GM18511 (cell line): Measurements from ENCODE around the gene MTG1.

ENCODE experiments used
- ATAC-seq: cut with Tn5 transposase; IDR thresholded peaks from one replicate; pipeline ENCODE4 v1.9.1; 2021; ENCODE audit warnings: mild to moderate bottlenecking, moderate library complexity; ENCODE audit not compliant: unreplicated experiment

The MTG1 gene

DNA sequence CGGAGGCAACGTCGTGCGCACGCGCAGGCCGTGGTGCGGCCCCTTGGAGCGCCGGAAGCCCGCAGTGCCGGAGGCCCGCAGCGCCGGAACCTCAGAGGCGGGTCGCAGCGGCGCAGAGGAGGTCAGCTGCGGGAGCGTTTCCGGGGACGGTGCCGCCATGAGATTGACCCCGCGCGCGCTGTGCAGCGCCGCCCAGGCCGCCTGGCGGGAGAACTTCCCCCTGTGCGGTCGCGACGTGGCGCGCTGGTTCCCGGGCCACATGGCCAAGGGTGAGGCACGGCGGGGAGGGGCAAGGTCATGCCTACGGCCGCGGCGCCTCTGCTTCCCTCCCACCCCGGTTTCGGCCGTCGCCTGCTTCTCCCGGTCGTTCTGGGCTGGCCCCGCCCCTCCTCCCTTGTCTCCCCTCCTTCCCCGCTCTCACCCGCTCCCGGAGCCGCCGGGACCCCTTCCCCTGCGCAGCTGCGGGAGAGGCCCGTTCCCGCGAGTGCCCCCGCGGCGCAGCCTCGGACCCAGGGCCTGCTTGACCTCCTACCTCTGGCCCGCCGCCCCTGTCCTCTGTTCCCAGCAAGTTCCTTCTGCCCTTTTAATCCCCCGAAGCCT, at the start of gene MTG1:
TSS of gene MTG1 (plus strand) at position 94 of the 600 bp plus-strand sequence. CDS start at position 158, 64 bp downstream.
- ATAC-seq = peak; percentile 64

GRCh38 chr10:133344236-133344635, 49.7 kb upstream of the MTG1 start:
- no peak for ATAC-seq

- ATAC-seq = no peak
Measured at GRCh38 chr10:133346413-133346812, 47.5 kb upstream of the MTG1 start.

DNA sequence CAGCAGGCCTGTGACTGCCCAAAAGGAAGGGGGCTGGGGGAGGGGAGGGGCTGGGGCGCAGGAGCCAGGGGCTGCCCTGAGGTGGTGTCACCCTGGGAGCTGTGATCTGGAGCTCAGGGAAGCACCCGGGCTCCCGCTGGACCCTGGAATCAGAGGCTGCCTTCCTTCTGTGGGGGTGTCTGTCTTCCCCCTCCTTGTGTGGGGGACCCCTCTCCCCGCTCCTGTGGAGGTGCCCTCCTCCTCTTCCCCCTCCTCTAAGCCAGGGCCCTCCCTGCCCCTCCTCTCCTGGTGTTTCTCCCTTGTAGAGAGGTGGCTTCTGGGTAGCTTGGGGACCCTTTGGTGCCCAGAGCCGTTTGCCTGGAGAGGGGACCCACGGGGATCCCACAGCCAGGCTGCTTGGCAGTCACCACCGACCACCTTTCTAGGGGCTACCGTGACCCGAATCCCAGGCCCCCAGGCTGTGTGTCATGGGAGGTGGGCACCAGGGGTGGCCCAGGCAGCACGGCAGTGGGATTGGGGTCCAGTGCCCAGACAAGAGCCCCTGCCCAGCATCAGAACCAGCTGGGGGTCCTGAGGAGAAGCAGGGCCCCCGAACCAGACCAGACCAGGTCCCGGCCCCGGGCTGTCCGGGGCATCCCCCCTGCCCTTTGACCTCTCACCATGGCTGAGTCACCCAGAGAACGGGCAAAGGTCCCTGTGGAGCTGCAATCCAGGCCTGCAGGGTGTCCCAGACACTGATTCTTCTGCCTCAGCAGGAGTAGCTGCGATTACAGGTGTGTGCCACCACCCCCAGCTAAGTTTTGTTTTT, 46.0 kb upstream of the MTG1 start:
- no peak for ATAC-seq

- ATAC-seq = no peak
Measured at GRCh38 chr10:133349160-133349568, 44.8 kb upstream of the MTG1 start.

GRCh38 chr10:133349577-133350011, 44.4 kb upstream of the MTG1 start:
- ATAC-seq = no peak

- ATAC-seq = no peak
Measured at GRCh38 chr10:133350283-133350949, 43.5 kb upstream of the MTG1 start.

- ATAC-seq = no peak
Measured at GRCh38 chr10:133350950-133351329, 43.0 kb upstream of the MTG1 start.

- no peak for ATAC-seq
Measured at GRCh38 chr10:133351408-133352318, 42.3 kb upstream of the MTG1 start.

- ATAC-seq = no peak
Measured at GRCh38 chr10:133353202-133353959, 40.6 kb upstream of the MTG1 start.

- ATAC-seq = no peak
Measured at GRCh38 chr10:133353988-133354605, 39.9 kb upstream of the MTG1 start.

DNA sequence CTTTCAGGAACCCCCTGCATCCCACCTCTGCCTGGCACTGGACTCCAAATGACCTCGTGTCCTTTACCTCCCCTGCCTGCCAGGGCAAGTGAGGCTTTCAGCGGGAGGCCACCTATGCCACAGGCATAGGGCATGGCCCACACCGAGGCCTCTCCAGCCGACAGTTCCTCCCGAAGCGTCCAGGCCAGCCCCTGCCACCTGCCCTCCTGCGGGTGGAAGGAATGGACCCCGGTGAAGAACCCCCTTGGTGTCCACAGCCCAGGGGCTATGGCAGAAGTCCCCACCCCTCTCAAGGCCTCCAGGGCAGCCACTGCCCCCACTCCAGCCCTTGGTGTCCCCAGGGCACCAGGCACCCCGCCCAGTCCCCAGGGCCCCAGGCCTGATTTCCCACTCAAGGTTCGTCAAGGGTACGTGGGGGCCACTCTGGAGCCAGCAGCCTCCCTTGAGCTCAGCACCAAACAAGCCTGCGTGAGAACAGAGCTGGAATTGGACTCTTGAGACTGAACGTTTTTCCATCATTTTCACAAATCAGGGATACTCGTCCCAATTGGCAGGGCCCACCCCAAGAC, 39.2 kb upstream of the MTG1 start:
- no peak for ATAC-seq

- ATAC-seq = no peak
Measured at GRCh38 chr10:133355266-133355665, 38.7 kb upstream of the MTG1 start.

- no peak for ATAC-seq
Measured at GRCh38 chr10:133355991-133356390, 38.0 kb upstream of the MTG1 start.

DNA sequence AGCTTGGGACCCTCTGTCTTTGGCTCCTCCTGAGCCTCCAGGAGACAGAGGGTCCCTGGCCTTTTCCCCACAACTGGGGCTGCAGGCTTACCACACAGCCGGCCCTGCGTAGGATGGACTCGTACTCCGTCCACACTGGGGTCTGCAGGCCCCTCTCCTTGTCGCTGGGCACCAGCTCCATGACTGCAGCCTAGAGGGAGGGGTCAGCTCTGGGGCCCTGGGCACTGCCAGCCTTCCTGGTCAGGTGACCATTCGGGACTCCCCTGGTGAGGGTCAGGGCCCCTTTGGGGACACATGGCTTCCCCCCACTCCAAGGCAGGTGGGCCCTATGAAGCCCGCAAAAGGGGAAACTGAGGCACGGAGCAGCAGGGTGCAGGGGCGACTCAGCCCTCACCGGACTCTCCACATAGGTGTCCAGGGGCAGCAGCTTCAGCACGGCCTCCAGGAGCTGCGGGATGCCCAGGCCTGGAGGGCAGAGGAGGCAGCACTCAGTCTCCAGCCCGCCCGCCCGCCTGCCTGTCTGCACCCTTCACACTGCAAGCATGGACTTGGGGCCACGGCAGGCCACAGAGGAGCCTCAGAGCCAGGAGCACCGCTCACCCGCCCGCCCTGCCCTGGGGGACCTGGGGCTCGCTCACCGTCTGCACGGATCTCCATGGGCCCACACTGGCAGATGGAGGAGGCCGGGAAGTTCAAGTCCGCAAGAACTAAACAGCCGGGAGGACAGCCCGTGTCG, 37.2 kb upstream of the MTG1 start:
- peak; percentile 3 for ATAC-seq

DNA sequence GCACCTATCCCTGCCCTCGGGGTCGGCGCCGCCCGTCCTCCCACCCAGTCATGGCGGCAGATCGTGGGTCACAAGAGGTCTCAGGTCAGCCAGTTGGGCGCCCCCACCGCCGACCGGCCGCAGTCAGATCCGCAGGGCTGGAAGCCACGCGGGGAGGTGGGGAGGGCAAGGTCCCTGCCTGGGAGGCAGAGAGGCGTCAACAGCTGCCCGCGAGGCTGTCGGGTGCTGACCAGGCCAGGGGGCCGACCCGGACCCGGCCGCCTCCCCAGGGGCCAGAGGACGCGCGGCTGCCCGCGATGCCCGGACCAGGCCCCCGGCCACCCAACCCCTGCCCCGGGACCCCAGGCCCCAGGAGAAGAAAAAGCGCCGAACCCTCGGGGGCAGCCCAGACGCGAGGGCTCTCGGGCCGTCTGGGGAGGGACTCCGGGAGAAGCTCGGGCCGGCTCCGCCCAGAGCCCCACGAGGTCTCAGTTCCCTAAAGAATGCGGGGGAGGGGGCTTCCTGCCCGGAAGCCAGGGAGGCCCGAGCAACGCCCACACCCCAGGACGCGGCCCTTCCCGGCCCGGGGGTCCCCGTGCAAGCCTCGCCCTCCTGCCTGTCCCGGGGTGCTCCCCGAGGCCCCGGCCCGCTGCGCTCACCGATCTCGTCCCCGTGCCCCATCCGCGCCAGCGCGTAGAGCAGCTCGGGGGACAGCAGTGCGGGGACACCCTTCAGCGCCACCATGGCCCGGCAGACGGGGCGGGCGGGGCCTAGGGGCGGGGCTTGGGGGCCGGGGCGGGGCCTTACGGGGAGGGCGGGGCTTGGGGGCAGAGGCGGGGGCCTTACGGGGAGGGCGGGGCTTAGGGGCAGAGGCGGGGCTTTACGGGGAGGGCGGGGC, 36.4 kb upstream of the MTG1 start, which contains the start of gene FUOM:
TSS of gene FUOM (minus strand) at position 735 of the 877 bp plus-strand sequence. CDS start at position 723, 12 bp downstream.
- ATAC-seq = peak; percentile 70

GRCh38 chr10:133358162-133358924, 35.6 kb upstream of the MTG1 start:
- ATAC-seq = no peak
